HEK293 (cell line): ENCODE measurements around the gene PGC.

Experiments used
- BCL11B ChIP-seq: fragments of 450-650 bp; formaldehyde crosslinking; IDR thresholded peaks from 2 replicates; pipeline ENCODE4 v1.5.1; 2016; ENCODE audit warnings: low read depth, missing biosample characterization, missing genetic modification characterization
- HOXC10 ChIP-seq: sonication (generic); formaldehyde crosslinking; IDR thresholded peaks from 2 replicates; pipeline ENCODE4 v1.8.1; 2023; ENCODE audit warnings: mild to moderate bottlenecking, missing genetic modification reagents
- INSM2 ChIP-seq: fragments of 450-650 bp; formaldehyde crosslinking; IDR thresholded peaks from 2 replicates; pipeline ENCODE4 v1.5.1; 2016; ENCODE audit warnings: missing biosample characterization, missing genetic modification characterization
- KLF1 ChIP-seq: fragments of 450-650 bp; formaldehyde crosslinking; IDR thresholded peaks from 2 replicates; pipeline ENCODE4 v1.5.1; 2016; ENCODE audit warnings: missing biosample characterization, missing genetic modification characterization
- KLF7 ChIP-seq: fragments of 450-650 bp; formaldehyde crosslinking; IDR thresholded peaks from 2 replicates; pipeline ENCODE4 v1.5.1; 2016; ENCODE audit warnings: missing biosample characterization, missing genetic modification characterization, borderline replicate concordance
- KLF8 ChIP-seq: fragments of 450-650 bp; formaldehyde crosslinking; IDR thresholded peaks from 2 replicates; pipeline ENCODE4 v1.5.1; 2016; ENCODE audit warnings: missing biosample characterization, missing genetic modification characterization
- PRDM10 ChIP-seq: fragments of 450-650 bp; formaldehyde crosslinking; IDR thresholded peaks from 2 replicates; pipeline ENCODE4 v1.5.1; 2016; ENCODE audit warnings: missing biosample characterization, missing genetic modification characterization
- RBAK ChIP-seq: fragments of 450-650 bp; formaldehyde crosslinking; IDR thresholded peaks from 2 replicates; pipeline ENCODE4 v1.5.1; 2016; ENCODE audit warnings: missing biosample characterization, missing genetic modification characterization
- SALL2 ChIP-seq: fragments of 450-650 bp; formaldehyde crosslinking; IDR thresholded peaks from 2 replicates; pipeline ENCODE4 v1.5.0; 2017; ENCODE audit warnings: missing biosample characterization, mild to moderate bottlenecking, missing genetic modification characterization, borderline replicate concordance
- SP3 ChIP-seq: fragments of 450-650 bp; formaldehyde crosslinking; IDR thresholded peaks from 2 replicates; pipeline ENCODE4 v1.5.1; 2016; ENCODE audit warnings: missing biosample characterization, missing genetic modification characterization
- YY2 ChIP-seq: fragments of 450-650 bp; formaldehyde crosslinking; IDR thresholded peaks from 2 replicates; pipeline ENCODE4 v1.5.1; 2016; ENCODE audit warnings: missing biosample characterization, missing genetic modification characterization
- ZNF121 ChIP-seq: fragments of 450-650 bp; formaldehyde crosslinking; IDR thresholded peaks from 2 replicates; pipeline ENCODE4 v1.5.1; 2016; ENCODE audit warnings: missing biosample characterization, missing genetic modification characterization
- ZNF16 ChIP-seq: fragments of 450-650 bp; formaldehyde crosslinking; IDR thresholded peaks from 2 replicates; pipeline ENCODE4 v1.5.1; 2016; ENCODE audit warnings: low read depth, missing biosample characterization, missing genetic modification characterization
- ZNF174 ChIP-seq: fragments of 450-650 bp; formaldehyde crosslinking; IDR thresholded peaks from 2 replicates; pipeline ENCODE4 v1.5.0; 2017; ENCODE audit warnings: missing biosample characterization, mild to moderate bottlenecking, missing genetic modification characterization
- ZNF184 ChIP-seq: fragments of 450-650 bp; IDR thresholded peaks from 2 replicates; pipeline ENCODE4 v1.5.1; 2018; ENCODE audit warnings: missing biosample characterization, mild to moderate bottlenecking, missing genetic modification characterization
- ZNF19 ChIP-seq: fragments of 450-650 bp; formaldehyde crosslinking; IDR thresholded peaks from 2 replicates; pipeline ENCODE4; 2016; ENCODE audit warnings: missing biosample characterization, missing genetic modification characterization, low read depth
- ZNF2 ChIP-seq: fragments of 450-650 bp; formaldehyde crosslinking; IDR thresholded peaks from 2 replicates; pipeline ENCODE4 v1.5.1; 2016; ENCODE audit warnings: missing biosample characterization, missing genetic modification characterization
- ZNF221 ChIP-seq: fragments of 450-650 bp; formaldehyde crosslinking; IDR thresholded peaks from 2 replicates; pipeline ENCODE4 v1.5.1; 2017; ENCODE audit warnings: missing biosample characterization, missing genetic modification characterization, borderline replicate concordance
- ZNF239 ChIP-seq: fragments of 450-650 bp; formaldehyde crosslinking; IDR thresholded peaks from 2 replicates; pipeline ENCODE4 v1.5.1; 2016; ENCODE audit warnings: missing biosample characterization, missing genetic modification characterization
- ZNF292 ChIP-seq: fragments of 450-650 bp; formaldehyde crosslinking; IDR thresholded peaks from 2 replicates; pipeline ENCODE4 v1.5.1; 2016; ENCODE audit warnings: low read depth, missing biosample characterization, missing genetic modification characterization, borderline replicate concordance
- ZNF350 ChIP-seq: fragments of 450-650 bp; formaldehyde crosslinking; IDR thresholded peaks from 2 replicates; pipeline ENCODE4 v1.5.0; 2017; ENCODE audit warnings: missing biosample characterization, mild to moderate bottlenecking, missing genetic modification characterization
- ZNF398 ChIP-seq: fragments of 450-650 bp; formaldehyde crosslinking; IDR thresholded peaks from 2 replicates; pipeline ENCODE4 v1.5.1; 2017; ENCODE audit warnings: missing biosample characterization, missing genetic modification characterization
- ZNF404 ChIP-seq: fragments of 450-650 bp; formaldehyde crosslinking; IDR thresholded peaks from 2 replicates; pipeline ENCODE4 v1.5.1; 2017; ENCODE audit warnings: missing biosample characterization, missing genetic modification characterization
- ZNF48 ChIP-seq: fragments of 450-650 bp; formaldehyde crosslinking; IDR thresholded peaks from 2 replicates; pipeline ENCODE4 v1.5.1; 2016; ENCODE audit warnings: missing biosample characterization, missing genetic modification characterization
- ZNF596 ChIP-seq: fragments of 450-650 bp; IDR thresholded peaks from 2 replicates; pipeline ENCODE4 v1.5.0; 2018; ENCODE audit warnings: missing biosample characterization, mild to moderate bottlenecking, missing genetic modification characterization, moderate library complexity
- ZNF624 ChIP-seq: fragments of 450-650 bp; formaldehyde crosslinking; IDR thresholded peaks from 2 replicates; pipeline ENCODE4 v1.5.1; 2017; ENCODE audit warnings: missing biosample characterization, missing genetic modification characterization
- ZNF626 ChIP-seq: fragments of 450-650 bp; sonication (Bioruptor Pico); formaldehyde crosslinking; IDR thresholded peaks from 2 replicates; pipeline ENCODE4 v1.5.1; 2018; ENCODE audit warnings: missing biosample characterization, missing genetic modification characterization, inconsistent platforms
- ZNF629 ChIP-seq: fragments of 450-650 bp; formaldehyde crosslinking; IDR thresholded peaks from 2 replicates; pipeline ENCODE4 v1.5.1; 2017; ENCODE audit warnings: missing biosample characterization, missing genetic modification characterization
- ZNF645 ChIP-seq: fragments of 450-650 bp; formaldehyde crosslinking; IDR thresholded peaks from 2 replicates; pipeline ENCODE4; 2016; ENCODE audit warnings: missing biosample characterization, missing genetic modification characterization
- ZNF658 ChIP-seq: fragments of 450-650 bp; formaldehyde crosslinking; IDR thresholded peaks from 2 replicates; pipeline ENCODE4; 2016; ENCODE audit warnings: missing biosample characterization, missing genetic modification characterization
- ZNF76 ChIP-seq: fragments of 450-650 bp; formaldehyde crosslinking; IDR thresholded peaks from 2 replicates; pipeline ENCODE4; 2016; ENCODE audit warnings: low read depth, missing biosample characterization, missing genetic modification characterization, borderline replicate concordance
- ZNF792 ChIP-seq: fragments of 450-650 bp; formaldehyde crosslinking; IDR thresholded peaks from 2 replicates; pipeline ENCODE4 v1.5.1; 2016; ENCODE audit warnings: missing biosample characterization, missing genetic modification characterization
- ZNF830 ChIP-seq: fragments of 450-650 bp; IDR thresholded peaks from 2 replicates; pipeline ENCODE4 v1.5.0; 2018; ENCODE audit warnings: missing biosample characterization, missing genetic modification characterization, low read depth, mild to moderate bottlenecking, moderate library complexity
- ZSCAN16 ChIP-seq: fragments of 450-650 bp; formaldehyde crosslinking; IDR thresholded peaks from 2 replicates; pipeline ENCODE4 v1.5.1; 2016; ENCODE audit warnings: missing biosample characterization, missing genetic modification characterization

The PGC gene

GRCh38 chr6:41767112-41767833, 20.1 kb upstream of the PGC start (continued):
- TF ChIP-seq ZNF2 (tag by site-specific recombination) (peak; percentile 84), KLF1 (tag by site-specific recombination) (peak; percentile 53), ZNF350 (tag by site-specific recombination) (no peak), ZNF19 (tag by site-specific recombination) (no peak), PRDM10 (tag by site-specific recombination) (peak; percentile 77), ZNF596 (tag by site-specific recombination) (no peak), KLF7 (tag by site-specific recombination) (0 out of 2 replicates have a peak, but pooled peaks have one; percentile 42), ZNF830 (tag by site-specific recombination) (no peak), ZNF221 (tag by site-specific recombination) (no peak), ZNF48 (tag by site-specific recombination) (no peak), SP3 (tag by site-specific recombination) (peak; percentile 23; the same call in 1 of the 2 replicates), ZNF658 (tag by site-specific recombination) (no peak), ZNF624 (tag by site-specific recombination) (no peak), BCL11B (tag by site-specific recombination) (0 out of 2 replicates have a peak, but pooled peaks have one; percentile 28), ZNF76 (peak; percentile 70; the same call in 1 of the 2 replicates), ZNF184 (tag by site-specific recombination) (no peak), ZNF239 (tag by site-specific recombination) (no peak), YY2 (no peak), INSM2 (tag by site-specific recombination) (peak; percentile 91), ZNF645 (tag by site-specific recombination) (no peak; the same call in 1 of the 2 replicates), RBAK (no peak), ZNF404 (tag by site-specific recombination) (no peak), ZNF629 (tag by site-specific recombination) (peak; percentile 96), ZNF626 (tag by site-specific recombination) (no peak), ZNF16 (tag by site-specific recombination) (no peak), SALL2 (tag by site-specific recombination) (no peak), ZNF292 (tag by site-specific recombination) (no peak), KLF8 (tag by site-specific recombination) (peak; percentile 79), ZNF121 (tag by site-specific recombination) (no peak; the same call in 1 of the 2 replicates), ZNF398 (peak; percentile 73), HOXC10 (CRISPR knock-in tag) (no peak), ZSCAN16 (tag by site-specific recombination) (no peak), ZNF174 (tag by site-specific recombination) (no peak), ZNF792 (tag by site-specific recombination) (no peak)
